Vagina (tissue), 2 donors: ENCODE data around the gene SCMH1. TPM values are rescaled to one million over a fixed set of nuclear protein-coding genes. Genes with fewer than 3 reads are reported as not detected.

Experiments
- DNase-seq, 2 donors: peaks; one replicate each; pipeline ENCODE4 v3.0.0-alpha.2; 2017; ENCODE audit errors: extremely low spot score in 2 of 2
- H3K27ac ChIP-seq: fragments of 200-600 bp; sonication (generic); one replicate; pipeline ENCODE4 v1.5.1; 2019
- H3K27me3 ChIP-seq: fragments of 200-600 bp; sonication (generic); one replicate; pipeline ENCODE4 v1.5.1; 2019
- H3K36me3 ChIP-seq, 2 donors: fragments of 200-600 bp; sonication (generic); one replicate each; pipeline ENCODE4 v1.5.1; 2017 to 2019
- H3K4me1 ChIP-seq: fragments of 200-600 bp; sonication (generic); one replicate; pipeline ENCODE4 v1.5.1; 2019
- H3K4me3 ChIP-seq, 2 donors: fragments of 200-600 bp; sonication (generic); 1 replicate in 1 of 2; 2 replicates in 1 of 2; pipeline ENCODE4 v1.5.1; 2016 to 2019
- H3K9me3 ChIP-seq: fragments of 200-600 bp; sonication (generic); one replicate; pipeline ENCODE4 v1.5.1; 2019
- POLR2A ChIP-seq, 2 donors: fragments of 450-650 bp; IDR thresholded peaks; one replicate each; pipeline ENCODE4 v1.6.1; 2017; ENCODE audit warnings: antibody characterized with exemption in 2 of 2, mild to moderate bottlenecking in 2 of 2, moderate library complexity in 2 of 2
- POLR2AphosphoS5 ChIP-seq, 2 donors: sonication (generic); formaldehyde crosslinking; IDR thresholded peaks; one replicate each; pipeline ENCODE4 v1.9.0; 2017; ENCODE audit warnings: antibody characterized with exemption in 2 of 2, mild to moderate bottlenecking in 2 of 2, low read depth in 1 of 2; ENCODE audit not compliant: insufficient read depth in 1 of 2
- intact Hi-C: fragments of 100-400 bp; cut with DNase I; formaldehyde crosslinking; loops from one replicate; pipeline ENCODE4 v1.15.1; 2023
- total RNA-seq: library from RNA; depleted of rRNA; stranded (reverse); fragments of >200 nt; gene quantifications from one replicate; pipeline ENCODE4 v1.2.3, GENCODE V29; 2016
- TF ChIP-seq, protein P1 (sequence below), 3 experiments: fragments of 450-650 bp in 2 of 3; fragments of 200-600 bp in 1 of 3; sonication (generic) in 1 of 3; IDR thresholded peaks; one replicate each; pipeline ENCODE4 v1.5.1; 2017 to 2019; ENCODE audit warnings: antibody characterized with exemption in 3 of 3, mild to moderate bottlenecking in 2 of 3, moderate library complexity in 2 of 3

Gene SCMH1
- total RNA-seq, 1 donor from 2014 or later = 35.1 TPM

DNA sequence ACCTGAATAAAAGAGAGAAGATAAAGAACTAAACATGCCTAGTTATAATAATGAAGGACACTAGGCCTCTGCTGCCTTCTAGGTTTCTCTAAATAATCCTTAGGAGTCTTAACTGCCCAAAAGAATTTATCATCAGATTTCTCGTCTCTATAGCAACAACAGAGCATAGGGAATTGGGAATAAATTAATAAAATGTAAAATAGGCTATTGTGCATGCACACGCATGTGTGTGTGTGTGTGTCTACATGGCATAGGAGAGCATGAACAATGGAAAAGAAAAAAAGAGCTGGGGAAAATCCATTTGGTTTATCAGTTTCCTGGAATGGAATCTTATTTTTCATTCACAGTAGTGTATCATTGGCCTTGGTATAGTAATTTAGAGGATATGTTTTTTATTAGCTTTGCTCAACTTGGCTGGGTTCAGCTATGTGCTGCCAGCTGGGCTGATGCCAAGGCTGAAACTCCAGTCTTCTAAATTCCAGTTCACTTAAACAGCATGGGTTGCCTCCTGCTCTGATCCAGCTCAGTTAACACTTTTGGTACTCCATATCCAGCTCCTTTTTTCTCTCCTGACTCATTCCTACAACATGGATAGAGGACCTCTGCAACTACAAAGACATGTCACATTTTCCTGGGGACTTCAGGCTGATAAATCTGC is 140.0 kb downstream of the SCMH1 start:
- peak overlapping the region; percentile 48 for H3K27ac ChIP-seq
- intact Hi-C loops = loop anchor here (10.0 kb wide), 1 partner anchor 53 kb away; no protein-coding TSS in a partner anchor
- H3K4me1 ChIP-seq = peaks cover 37% of the 10 kb centered on the region
- no peaks in the 10 kb centered on the region for H3K27me3 ChIP-seq
- no peak overlapping the region for H3K4me3 ChIP-seq
- peak in 1 of 2 donors; percentile 94 for DNase-seq
- TF ChIP-seq, protein P1, sequence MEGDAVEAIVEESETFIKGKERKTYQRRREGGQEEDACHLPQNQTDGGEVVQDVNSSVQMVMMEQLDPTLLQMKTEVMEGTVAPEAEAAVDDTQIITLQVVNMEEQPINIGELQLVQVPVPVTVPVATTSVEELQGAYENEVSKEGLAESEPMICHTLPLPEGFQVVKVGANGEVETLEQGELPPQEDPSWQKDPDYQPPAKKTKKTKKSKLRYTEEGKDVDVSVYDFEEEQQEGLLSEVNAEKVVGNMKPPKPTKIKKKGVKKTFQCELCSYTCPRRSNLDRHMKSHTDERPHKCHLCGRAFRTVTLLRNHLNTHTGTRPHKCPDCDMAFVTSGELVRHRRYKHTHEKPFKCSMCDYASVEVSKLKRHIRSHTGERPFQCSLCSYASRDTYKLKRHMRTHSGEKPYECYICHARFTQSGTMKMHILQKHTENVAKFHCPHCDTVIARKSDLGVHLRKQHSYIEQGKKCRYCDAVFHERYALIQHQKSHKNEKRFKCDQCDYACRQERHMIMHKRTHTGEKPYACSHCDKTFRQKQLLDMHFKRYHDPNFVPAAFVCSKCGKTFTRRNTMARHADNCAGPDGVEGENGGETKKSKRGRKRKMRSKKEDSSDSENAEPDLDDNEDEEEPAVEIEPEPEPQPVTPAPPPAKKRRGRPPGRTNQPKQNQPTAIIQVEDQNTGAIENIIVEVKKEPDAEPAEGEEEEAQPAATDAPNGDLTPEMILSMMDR (IDR thresholded peaks at IDR 0.05) = no peak
- TF ChIP-seq POLR2A (IDR thresholded peaks at IDR 0.05) = no peak
- TF ChIP-seq POLR2AphosphoS5 (IDR thresholded peaks at IDR 0.05; ENCODE audit: insufficient read depth in 1 of 2, low read depth in 1 of 2) = peak; percentile 30 to 92
- no peaks in the 10 kb centered on the region for H3K9me3 ChIP-seq
- no peaks in the 10 kb centered on the region for H3K36me3 ChIP-seq

DNA sequence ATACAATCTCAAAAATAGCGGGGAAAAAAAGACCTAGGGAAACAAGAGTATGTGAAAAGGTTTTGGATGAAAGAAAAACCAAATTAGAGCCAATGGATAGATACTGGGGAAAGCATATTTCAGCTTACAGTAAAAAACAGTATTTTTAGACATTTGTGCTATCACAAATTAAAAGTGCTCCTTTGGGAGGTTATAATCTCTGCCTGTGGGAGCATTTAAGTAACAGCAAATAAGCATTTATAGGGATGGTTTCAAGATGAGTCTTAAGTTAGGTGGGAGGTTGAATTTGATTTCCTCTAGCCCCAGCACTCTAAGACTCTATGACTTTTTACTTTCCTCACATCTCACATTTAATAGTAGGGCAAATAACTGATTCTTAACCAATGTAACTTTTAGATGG is 141.0 kb downstream of the SCMH1 start:
- no peaks in the 10 kb centered on the region for H3K9me3 ChIP-seq
- no peaks in the 10 kb centered on the region for H3K27me3 ChIP-seq
- TF ChIP-seq POLR2A (IDR thresholded peaks at IDR 0.05) (no peak), POLR2AphosphoS5 (IDR thresholded peaks at IDR 0.05; ENCODE audit: insufficient read depth in 1 of 2, low read depth in 1 of 2) (no peak)
- TF ChIP-seq, protein P1 (IDR thresholded peaks at IDR 0.05) = no peak
- peak overlapping the region; percentile 2 for H3K27ac ChIP-seq
- intact Hi-C loops = loop anchor here (10.0 kb wide), 1 partner anchor 54 kb away; no protein-coding TSS in a partner anchor
- no peaks in the 10 kb centered on the region for H3K36me3 ChIP-seq
- DNase-seq = no peak
- H3K4me3 ChIP-seq = no peak overlapping the region
- H3K4me1 ChIP-seq = peaks cover 37% of the 10 kb centered on the region

DNA sequence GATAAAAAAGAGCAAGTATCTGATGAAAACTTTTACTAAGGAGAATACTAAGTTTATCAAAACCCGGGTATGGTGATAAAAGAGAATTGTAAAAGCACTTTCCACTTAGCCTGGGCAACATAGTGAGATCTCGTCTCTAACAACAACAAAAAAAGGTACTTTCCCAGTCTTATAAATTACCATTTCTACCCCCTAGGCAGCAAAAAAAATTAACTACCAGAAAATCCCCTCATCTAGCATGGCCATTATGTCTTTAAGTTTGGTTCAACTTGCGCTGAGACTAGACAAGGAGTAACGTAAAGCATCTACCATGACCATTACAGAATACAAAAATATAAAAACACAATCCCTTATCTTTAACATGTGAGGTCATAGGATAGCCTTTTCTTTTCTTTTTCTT is 141.9 kb downstream of the SCMH1 start:
- Histone ChIP-seq H3K9me3 (no peaks in the 10 kb centered on the region), H3K4me1 (peaks cover 37% of the 10 kb centered on the region), H3K27ac (no peak overlapping the region), H3K27me3 (no peaks in the 10 kb centered on the region), H3K4me3 (no peak overlapping the region), H3K36me3 (no peaks in the 10 kb centered on the region)
- no peak for DNase-seq
- intact Hi-C loops = loop anchor here (10.0 kb wide), 1 partner anchor 55 kb away; no protein-coding TSS in a partner anchor
- TF ChIP-seq POLR2A (IDR thresholded peaks at IDR 0.05) (no peak), POLR2AphosphoS5 (IDR thresholded peaks at IDR 0.05; ENCODE audit: insufficient read depth in 1 of 2, low read depth in 1 of 2) (no peak)
- TF ChIP-seq, protein P1 (IDR thresholded peaks at IDR 0.05) = no peak

DNA sequence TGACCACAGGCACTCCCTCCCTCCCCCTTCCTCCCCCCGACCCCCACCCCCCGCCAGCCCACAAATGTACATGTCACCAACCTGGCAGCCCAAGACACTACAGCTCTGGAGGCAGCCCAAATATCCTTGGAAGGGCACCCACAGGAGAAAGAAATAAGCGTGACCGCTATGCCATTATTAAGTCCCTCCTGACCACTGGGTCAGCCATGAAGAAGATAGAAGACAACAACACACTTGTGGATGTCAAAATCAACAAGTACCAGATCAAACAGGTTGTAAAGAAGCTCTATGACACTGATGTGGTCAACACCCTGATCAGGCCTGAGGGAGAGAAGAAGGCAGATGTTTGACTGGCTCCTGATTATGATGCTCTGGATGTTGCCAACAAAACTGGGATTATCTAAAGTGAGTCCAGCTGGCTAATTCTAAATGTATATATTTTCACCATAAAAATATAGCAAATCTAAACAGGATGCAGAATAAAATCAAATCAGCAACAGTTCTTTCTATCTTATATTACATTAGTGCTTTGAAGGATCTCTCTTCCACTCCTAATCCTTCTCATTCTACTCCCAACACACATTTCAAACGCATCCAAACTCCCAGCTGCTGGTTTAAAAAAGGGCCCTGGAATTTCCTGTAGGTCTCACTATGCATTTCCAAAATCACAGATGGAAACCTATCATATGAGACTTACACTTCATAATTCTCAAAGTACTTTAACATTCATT is 143.2 kb downstream of the SCMH1 start:
- H3K27ac ChIP-seq = no peak overlapping the region
- intact Hi-C loops = no loop called here
- no peak for TF ChIP-seq POLR2AphosphoS5 (IDR thresholded peaks at IDR 0.05; ENCODE audit: insufficient read depth in 1 of 2, low read depth in 1 of 2)
- TF ChIP-seq, protein P1 (IDR thresholded peaks at IDR 0.05) = no peak
- TF ChIP-seq POLR2A (IDR thresholded peaks at IDR 0.05) = no peak

DNA sequence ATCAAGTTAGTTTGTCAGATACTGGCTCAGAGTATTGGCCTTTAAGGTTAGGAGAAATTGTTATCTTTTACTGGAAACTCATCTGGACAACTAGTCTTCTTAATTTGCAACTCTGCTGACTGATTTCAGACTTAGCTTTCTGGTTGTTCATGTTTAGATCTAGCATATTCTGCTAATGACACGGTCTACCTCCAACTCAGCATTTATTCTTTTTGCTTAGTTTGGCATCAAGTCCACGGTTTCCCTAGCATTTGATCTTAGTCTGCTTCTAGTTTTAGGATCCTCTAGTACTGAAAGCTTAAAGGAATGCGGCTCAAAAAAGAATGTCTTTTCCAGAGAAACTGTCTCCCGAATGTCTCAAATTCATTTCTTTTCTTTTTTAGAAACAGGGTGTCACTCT is 145.0 kb downstream of the SCMH1 start:
- Histone ChIP-seq H3K4me3 (no peak overlapping the region), H3K9me3 (no peaks in the 10 kb centered on the region), H3K4me1 (peaks cover 15% of the 10 kb centered on the region), H3K36me3 (no peaks in the 10 kb centered on the region), H3K27ac (no peak overlapping the region), H3K27me3 (no peaks in the 10 kb centered on the region)
- TF ChIP-seq POLR2AphosphoS5 (IDR thresholded peaks at IDR 0.05; ENCODE audit: insufficient read depth in 1 of 2, low read depth in 1 of 2) (no peak), POLR2A (IDR thresholded peaks at IDR 0.05) (no peak)
- TF ChIP-seq, protein P1 (IDR thresholded peaks at IDR 0.05) = no peak
- intact Hi-C loops = no loop called here
- DNase-seq = no peak

More for the DNA sequence above, 143.2 kb downstream of the SCMH1 start:
- no peaks in the 10 kb centered on the region for H3K9me3 ChIP-seq
- no peak overlapping the region for H3K4me3 ChIP-seq
- peaks cover 33% of the 10 kb centered on the region for H3K4me1 ChIP-seq
- DNase-seq = no peak
- no peaks in the 10 kb centered on the region for H3K27me3 ChIP-seq
- H3K36me3 ChIP-seq = no peaks in the 10 kb centered on the region
